Pulmonary artery endothelial cell (primary cell): Measurements from ENCODE around the gene INHBC. TPM values are rescaled to one million over a fixed set of nuclear protein-coding genes. Genes with fewer than 3 reads are reported as not detected.
"Not testable (repeated sequence)": the region's sequence is repeated elsewhere in the genome, so short reads cannot be mapped to it uniquely, and the experiment has no call there.

Experiments used
- DNase-seq: peaks from one replicate; pipeline ENCODE4 v3.0.0-alpha.2; 2011; ENCODE audit warnings: low read depth, low spot score
- total RNA-seq: library from RNA; depleted of rRNA; stranded (reverse); fragments of >200 nt; gene quantifications from 2 replicates; pipeline ENCODE4 v1.2.3, GENCODE V29; 2014

INHBC gene
- total RNA-seq, 1 donor from 2014 or later, result not detected

DNA sequence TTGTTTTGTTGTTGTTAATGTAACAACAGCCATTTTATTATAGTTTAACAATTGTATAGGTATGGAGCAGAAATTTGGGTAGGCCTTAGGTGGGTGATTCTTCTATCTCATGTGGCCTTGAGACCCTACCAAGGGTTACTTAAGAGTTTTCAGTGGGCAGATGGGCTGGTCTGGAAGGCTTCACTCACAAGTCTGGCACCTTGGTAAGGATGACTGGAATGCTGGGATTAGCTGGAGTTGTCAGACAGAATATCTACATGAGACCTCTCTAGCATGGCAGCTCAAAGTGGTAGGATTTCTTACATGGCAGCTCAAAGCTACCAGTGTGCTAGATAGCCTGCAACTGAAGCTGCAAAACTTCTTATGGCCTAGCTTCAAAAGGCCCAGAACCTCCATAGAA, 51.1 kb downstream of the INHBC start:
- no peak for DNase-seq

DNA sequence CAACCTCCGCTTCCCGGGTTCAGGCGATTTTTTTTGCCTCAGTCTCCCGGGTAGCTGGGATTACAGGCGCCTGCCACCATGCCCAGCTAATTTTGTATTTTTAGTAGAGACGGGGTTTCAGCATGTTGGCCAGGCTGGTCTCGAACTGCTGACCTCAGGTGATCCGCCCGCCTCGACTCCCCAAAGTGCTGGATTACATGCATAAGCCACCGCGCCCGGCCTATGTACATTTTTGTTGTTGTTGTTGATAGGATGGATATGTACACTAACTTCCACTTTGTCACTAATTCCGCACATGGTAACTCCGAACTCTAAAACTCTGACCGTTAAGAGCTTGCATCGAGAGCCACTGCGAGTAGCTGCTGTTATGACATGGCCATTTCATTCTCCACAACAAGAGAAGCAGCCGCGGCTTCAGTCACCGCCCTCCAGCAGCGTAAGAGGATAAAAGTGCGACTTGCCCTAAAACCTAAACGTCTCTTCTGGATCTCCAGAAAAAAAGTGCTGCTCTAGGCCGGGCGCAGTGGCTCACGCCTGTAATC, 52.5 kb downstream of the INHBC start:
- no peak for DNase-seq

DNA sequence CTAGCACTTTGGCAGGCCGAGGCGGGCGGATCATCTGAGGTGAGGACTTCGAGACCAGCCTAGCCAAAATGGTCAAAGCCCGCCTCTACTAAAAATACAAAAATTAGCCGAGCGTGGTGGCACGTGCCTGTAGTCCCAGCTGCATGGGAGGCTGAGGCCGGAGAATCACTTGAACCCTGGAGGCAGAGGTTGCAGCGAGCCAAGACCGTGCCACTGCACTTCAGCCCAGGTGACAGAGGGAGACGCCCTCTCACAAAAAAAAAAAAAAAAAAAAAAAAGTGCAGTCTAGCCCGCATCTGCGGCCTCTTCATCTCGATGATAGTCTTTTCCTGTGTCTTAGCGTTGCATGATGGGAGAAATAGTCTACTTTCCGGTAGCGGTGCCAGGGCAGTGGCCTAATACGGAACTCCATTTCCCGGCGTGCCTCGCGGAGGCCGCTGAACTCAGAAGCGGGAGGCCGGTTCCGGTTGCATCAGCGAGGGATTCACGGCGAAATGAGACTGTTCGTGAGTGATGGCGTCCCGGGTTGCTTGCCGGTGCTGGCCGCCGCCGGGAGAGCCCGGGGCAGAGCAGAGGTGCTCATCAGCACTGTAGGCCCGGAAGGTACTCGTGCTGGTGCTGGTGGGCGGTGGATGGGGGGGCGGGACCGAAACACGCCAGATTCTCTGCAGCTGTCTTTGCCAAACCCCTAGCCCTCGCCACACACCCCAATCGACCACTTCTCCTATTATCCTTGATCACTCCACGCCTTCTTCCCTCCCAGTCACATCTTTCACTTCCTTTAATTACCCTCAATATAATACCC, 53.2 kb downstream of the INHBC start, which contains the start of gene MARS1:
Gene MARS1, plus strand, starts transcription at position 472 of the 805 bp plus-strand sequence. Its CDS starts 23 bp downstream, at position 495.
- DNase-seq, result peak; percentile 78

DNA sequence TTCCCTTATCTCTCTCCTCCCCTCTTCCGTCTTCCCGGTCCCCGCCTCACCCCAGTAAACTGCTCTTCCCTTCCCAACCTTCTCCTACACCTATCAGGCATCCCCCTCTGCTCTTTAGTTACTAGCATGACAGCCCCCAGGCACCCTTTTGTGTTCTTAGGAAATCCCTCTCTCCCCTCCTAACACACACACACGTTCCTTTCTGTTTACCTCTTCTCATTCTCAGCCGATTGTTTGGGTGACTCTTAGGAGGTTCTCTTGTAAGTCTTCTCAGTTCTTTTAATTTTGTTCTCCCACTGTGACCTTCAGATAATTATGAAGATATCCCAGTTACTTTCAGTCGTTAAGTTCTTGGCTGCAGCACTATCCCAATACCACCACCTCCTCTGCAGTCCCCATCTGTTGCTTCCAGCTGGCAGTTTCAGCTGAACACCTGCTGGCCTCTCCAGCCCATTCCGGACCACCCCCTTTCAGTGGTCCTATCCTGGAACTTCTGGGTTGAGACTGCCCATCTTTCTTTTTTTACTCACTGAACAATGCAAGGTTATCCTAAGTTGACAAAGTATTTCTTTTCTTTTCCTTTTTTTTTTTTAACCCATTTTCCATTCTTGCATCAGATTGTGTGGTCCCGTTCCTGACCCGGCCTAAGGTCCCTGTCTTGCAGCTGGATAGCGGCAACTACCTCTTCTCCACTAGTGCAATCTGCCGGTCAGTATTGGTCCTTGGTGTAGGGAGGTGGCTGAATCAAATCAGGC, 54.0 kb downstream of the INHBC start:
- DNase-seq, result no peak

DNA sequence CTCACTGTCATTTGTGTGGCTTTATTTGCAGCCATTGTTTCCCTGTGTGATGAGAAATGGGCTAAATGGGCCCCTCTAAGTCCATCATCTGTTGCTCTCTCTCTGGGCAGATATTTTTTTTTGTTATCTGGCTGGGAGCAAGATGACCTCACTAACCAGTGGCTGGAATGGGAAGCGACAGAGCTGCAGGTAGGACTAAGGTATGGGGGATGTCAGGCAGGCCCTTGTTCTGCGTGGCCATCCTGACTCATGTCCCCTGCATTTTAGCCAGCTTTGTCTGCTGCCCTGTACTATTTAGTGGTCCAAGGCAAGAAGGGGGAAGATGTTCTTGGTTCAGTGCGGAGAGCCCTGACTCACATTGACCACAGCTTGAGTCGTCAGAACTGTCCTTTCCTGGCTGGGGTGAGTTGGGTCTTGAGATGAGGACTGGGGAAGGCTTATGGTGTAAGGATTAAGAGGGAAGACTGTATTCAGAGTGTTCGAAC, 54.6 kb downstream of the INHBC start:
- no peak for DNase-seq

DNA sequence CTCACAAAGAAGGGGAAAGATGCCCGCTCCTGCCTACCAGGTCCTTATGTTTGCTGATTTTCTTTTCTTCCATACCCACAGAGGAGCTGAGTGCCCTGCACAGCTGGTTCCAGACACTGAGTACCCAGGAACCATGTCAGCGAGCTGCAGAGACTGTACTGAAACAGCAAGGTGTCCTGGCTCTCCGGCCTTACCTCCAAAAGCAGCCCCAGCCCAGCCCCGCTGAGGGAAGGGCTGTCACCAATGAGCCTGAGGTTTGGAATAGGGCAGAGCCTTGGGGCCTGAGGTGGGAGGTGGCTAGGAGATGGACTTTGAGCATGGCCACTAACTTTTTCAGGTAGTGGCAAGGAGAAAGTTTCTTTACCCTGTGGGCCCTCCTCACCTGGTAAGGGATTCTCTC, 55.5 kb downstream of the INHBC start:
- no peak for DNase-seq

DNA sequence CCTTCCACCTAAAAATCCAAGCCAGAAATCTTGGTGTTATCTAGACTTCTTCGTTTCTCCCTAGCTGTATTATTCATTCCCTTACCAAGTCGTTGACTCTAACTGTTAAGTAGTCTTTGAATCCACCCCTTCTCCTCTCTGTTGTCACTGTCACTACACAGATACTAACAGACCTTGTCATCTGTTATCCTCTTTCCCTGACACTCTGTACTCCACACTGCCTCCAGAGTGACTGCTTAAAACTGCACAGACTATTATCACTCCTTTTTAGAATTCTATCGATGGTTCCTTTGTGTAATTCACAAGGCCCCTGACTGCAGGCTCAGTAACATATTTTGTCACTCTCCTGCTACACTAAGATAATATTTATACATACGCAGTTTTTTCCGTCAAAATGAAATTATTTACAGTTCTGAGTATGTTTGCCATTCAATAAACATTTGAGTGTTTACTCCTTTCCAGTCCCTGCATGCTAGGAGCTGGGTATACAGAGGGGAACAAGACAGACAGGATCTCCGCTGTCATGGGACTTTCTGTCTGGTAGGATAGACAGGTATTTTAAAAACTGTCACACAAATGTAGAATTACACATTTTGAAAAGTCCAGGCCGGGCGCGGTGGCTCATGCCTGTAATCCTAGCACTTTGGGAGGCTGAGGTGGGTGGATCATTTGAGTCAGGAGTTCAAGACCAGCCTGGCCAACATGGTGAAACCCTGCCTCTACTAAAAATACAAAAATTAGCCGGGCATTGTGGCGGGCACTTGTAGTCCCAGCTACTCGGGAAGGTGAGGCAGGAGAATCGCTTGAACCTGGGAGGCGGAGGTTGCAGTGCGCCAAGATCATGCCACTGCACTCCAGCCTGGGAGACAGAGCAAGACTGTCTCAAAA, 57.1 kb downstream of the INHBC start:
- no peak for DNase-seq

DNA sequence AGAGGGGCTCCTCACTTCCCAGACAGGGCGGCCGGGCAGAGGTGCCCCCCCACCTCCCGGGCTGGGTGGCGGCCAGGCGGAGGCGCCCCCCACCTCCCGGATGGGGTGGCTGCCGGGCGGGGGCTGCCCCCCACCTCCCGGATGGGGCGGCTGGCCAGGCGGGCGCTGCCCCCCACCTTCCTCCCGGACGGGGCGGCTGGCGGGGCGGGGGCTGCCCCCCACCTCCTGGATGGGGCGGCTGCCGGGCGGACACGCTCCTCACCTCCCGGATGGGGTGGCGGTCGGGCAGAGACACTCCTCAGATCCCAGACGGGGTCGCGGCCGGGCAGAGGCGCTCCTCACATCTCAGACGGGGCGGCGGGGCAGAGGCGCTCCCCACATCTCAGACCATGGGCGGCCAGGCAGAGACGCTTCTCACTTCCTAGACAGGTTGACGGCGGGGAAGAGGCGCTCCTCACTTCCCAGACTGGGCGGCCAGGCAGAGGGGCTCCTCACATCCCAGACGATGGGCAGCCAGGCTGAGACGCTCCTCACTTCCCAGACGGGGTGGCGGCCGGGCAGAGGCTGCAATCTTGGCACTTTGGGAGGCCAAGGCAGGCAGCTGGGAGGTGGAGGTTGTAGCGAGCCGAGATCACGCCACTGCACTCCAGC, 60.6 kb downstream of the INHBC start:
- DNase-seq, result not testable (repeated sequence)

DNA sequence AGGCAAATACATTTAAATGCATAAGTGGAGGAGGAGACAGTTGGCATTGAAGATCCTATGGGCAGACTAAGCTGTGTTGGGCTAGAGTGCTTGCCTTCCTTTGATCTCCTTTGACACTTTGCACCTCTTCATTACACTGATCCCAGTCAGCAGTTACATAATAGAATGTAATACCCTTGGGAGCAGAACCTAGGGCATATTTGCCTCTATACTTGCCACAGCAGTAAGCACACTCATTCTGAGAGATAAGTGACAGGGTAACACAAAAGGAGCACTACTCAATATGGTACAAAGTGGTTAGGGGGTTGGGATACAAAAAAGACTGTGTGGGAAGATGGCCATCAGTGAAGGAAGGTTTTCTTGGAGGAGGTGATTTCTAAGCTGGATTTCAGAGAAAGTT, 62.2 kb downstream of the INHBC start:
- DNase-seq, result no peak

DNA sequence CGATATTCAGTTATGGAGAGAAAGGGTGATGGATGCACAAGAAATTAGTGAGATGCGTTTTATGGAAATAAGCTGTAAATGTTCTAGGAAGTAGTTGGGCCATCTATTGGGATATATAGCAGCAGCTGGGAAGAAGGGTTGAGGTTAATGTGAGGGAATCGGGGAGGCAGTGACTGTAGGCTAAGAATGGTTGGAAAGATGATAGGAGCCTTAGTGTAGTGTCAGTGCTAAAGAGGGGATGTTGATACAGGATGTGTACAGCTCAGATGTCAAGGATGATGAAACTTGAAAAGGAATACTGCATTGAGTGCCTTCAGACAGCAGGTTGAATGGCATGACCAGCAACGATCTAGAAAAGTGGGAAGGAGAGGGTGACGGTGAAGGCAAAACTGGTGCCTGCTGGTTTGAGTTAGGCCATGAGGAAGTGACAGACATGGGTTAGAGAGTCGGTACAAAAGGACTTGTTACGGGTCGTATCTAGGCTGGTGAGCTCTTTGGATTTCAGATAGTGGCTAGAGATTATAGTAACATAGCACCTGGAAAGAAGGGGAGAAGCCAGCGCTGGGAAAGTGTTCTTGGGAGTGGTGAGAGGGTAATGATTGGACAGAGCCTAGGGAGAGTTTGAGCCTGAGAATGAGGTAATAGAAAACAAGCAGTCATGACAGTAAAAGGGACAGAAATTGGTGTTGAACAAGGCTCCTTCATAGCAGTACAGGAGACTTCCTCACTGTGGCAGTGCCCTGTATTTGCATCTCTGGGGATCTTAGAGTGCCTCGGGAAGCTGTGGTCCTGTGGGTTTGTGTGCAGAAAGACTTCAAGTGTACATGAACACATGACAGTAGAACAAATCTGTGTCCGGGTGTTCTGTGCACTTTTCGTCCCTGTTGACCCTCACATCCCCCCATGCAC, 62.9 kb downstream of the INHBC start:
- DNase-seq, result no peak

DNA sequence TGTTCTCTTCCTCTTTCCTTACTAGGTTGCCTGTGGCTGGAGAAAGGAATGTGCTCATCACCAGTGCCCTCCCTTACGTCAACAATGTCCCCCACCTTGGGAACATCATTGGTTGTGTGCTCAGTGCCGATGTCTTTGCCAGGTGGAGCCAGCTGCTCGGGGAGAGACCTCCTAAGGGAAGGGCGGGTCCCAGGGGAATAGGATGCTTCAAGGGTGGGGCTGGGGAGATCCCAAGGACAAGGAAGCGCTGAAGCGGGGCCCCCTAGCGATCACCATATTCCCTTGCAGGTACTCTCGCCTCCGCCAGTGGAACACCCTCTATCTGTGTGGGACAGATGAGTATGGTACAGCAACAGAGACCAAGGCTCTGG, 63.5 kb downstream of the INHBC start:
- DNase-seq, result no peak

DNA sequence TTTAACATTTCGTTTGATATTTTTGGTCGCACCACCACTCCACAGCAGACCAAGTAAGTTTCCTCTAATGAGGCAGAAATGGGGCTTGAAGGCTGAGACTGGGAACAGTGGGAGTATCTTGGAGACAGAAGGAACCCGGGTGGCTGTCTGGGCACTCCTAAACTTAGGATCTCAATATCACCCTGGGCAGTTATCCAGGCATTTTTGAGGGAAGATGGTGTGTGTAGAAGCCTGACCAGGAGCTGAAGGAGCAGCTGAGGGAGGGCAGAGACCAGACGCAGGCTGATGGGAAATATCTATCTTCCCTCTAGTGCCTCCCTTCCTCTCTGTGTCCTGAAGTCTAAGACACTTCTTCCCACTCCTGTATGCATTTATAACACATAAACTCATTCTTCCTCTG, 64.0 kb downstream of the INHBC start:
- DNase-seq, result no peak

DNA sequence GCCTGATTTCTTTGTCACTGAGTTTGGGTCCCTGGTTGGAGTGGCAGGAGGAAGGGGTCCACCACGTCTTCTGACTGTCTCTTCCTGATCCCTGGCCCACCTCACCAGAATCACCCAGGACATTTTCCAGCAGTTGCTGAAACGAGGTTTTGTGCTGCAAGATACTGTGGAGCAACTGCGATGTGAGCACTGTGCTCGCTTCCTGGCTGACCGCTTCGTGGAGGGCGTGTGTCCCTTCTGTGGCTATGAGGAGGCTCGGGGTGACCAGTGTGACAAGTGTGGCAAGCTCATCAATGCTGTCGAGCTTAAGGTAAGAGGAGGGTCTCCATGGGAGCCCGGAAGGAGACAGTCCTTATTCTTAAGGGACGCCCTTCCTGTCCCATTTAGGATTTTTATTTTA, 65.6 kb downstream of the INHBC start:
- DNase-seq, result no peak

Other genes starting within 250 kb of the INHBC start
- 0.13 and 0.28 TPM in 2 replicates for gene NXPH4, start 218.0 kb upstream of the INHBC start, total RNA-seq
- gene SHMT2, start 205.1 kb upstream of the INHBC start, total RNA-seq, result 247 and 270 TPM in 2 replicates
- gene STAC3, start 183.6 kb upstream of the INHBC start, total RNA-seq, result 0.07 and 0.13 TPM in 2 replicates
- 4.5 and 5.5 TPM in 2 replicates for gene R3HDM2, start 3.7 kb upstream of the INHBC start, total RNA-seq
- gene INHBE, start 20.5 kb downstream of the INHBC start, total RNA-seq, result not detected in 2 replicates
- gene GLI1, start 25.0 kb downstream of the INHBC start, total RNA-seq, result 0.04 and 0.07 TPM in 2 replicates
- gene ARHGAP9, start 45.1 kb downstream of the INHBC start, total RNA-seq, result under 0.01 TPM in 1 of 2 replicates, not detected in the other
- 171 and 179 TPM in 2 replicates for gene MARS1, start 53.3 kb downstream of the INHBC start, total RNA-seq
- gene DDIT3, start 85.7 kb downstream of the INHBC start, total RNA-seq, result 6.0 and 12.6 TPM in 2 replicates
- gene MBD6, start 88.0 kb downstream of the INHBC start, total RNA-seq, result 5.3 and 8.3 TPM in 2 replicates
- 81.0 and 90.1 TPM in 2 replicates for gene DCTN2, start 112.4 kb downstream of the INHBC start, total RNA-seq
- gene KIF5A, start 115.3 kb downstream of the INHBC start, total RNA-seq, result under 0.01 and 0.14 TPM in 2 replicates
- 10.4 and 11.8 TPM in 2 replicates for gene PIP4K2C, start 156.4 kb downstream of the INHBC start, total RNA-seq
- 4.8 and 11.4 TPM in 2 replicates for gene DTX3, start 170.0 kb downstream of the INHBC start, total RNA-seq
- 5.3 and 5.7 TPM in 2 replicates for gene ARHGEF25, start 176.7 kb downstream of the INHBC start, total RNA-seq
- 0.07 and 0.35 TPM in 2 replicates for gene B4GALNT1, start 198.4 kb downstream of the INHBC start, total RNA-seq